Fibroblast of the aortic adventitia (primary cell): ENCODE measurements around the gene SH3RF3. TPM values are rescaled to one million over a fixed set of nuclear protein-coding genes. Genes with fewer than 3 reads are reported as not detected.

Experiments used
- DNase-seq: peaks from one replicate; pipeline ENCODE4 v3.0.0-alpha.2; 2010; ENCODE audit warnings: low read depth
- H3K4me3 ChIP-seq: 2 replicates; pipeline ENCODE4 v1.5.1; 2011; ENCODE audit warnings: low read depth, mild to moderate bottlenecking, control low read depth, low read length, moderate library complexity
- small RNA-seq: library from RNA; depleted of rRNA; stranded (forward); fragments of <200 nt; gene quantifications from one replicate; pipeline ENCODE3, GENCODE V24; 2012
- total RNA-seq: library from RNA; depleted of rRNA; stranded (reverse); fragments of >200 nt; gene quantifications from 2 replicates; pipeline ENCODE4 v1.2.3, GENCODE V29; 2012; ENCODE audit warnings: low replicate concordance
- TF ChIP-seq, protein P1 (sequence below): IDR thresholded peaks from 2 replicates; pipeline ENCODE4 v1.5.1; 2011; ENCODE audit warnings: mild to moderate bottlenecking, low read length, control low read depth, inconsistent platforms; ENCODE audit not compliant: insufficient read depth

Gene SH3RF3
- total RNA-seq, 1 donor, result 8.4 TPM

DNA sequence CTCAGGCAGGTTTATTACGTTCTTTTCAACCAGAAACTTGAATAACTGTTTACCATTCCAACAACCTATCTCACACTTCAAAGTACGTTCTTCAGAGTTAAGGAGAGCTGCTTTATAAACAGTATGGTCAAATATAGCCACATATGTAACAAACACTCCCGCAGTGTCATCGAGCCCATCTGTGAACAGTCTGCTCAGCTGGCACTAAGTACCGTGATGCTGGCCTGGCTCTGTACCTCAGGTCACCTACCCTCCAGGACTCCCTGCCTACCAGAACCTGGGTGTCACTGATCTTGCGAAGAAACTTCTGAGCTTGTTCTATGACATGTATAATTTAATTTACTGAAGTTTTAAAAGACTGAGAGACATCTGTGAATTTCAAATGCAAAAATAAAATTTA is 413.4 kb downstream of the SH3RF3 start:
- TF ChIP-seq, protein P1, sequence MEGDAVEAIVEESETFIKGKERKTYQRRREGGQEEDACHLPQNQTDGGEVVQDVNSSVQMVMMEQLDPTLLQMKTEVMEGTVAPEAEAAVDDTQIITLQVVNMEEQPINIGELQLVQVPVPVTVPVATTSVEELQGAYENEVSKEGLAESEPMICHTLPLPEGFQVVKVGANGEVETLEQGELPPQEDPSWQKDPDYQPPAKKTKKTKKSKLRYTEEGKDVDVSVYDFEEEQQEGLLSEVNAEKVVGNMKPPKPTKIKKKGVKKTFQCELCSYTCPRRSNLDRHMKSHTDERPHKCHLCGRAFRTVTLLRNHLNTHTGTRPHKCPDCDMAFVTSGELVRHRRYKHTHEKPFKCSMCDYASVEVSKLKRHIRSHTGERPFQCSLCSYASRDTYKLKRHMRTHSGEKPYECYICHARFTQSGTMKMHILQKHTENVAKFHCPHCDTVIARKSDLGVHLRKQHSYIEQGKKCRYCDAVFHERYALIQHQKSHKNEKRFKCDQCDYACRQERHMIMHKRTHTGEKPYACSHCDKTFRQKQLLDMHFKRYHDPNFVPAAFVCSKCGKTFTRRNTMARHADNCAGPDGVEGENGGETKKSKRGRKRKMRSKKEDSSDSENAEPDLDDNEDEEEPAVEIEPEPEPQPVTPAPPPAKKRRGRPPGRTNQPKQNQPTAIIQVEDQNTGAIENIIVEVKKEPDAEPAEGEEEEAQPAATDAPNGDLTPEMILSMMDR, result no peak
- no peak for DNase-seq
- H3K4me3 ChIP-seq, result no peak overlapping the region

DNA sequence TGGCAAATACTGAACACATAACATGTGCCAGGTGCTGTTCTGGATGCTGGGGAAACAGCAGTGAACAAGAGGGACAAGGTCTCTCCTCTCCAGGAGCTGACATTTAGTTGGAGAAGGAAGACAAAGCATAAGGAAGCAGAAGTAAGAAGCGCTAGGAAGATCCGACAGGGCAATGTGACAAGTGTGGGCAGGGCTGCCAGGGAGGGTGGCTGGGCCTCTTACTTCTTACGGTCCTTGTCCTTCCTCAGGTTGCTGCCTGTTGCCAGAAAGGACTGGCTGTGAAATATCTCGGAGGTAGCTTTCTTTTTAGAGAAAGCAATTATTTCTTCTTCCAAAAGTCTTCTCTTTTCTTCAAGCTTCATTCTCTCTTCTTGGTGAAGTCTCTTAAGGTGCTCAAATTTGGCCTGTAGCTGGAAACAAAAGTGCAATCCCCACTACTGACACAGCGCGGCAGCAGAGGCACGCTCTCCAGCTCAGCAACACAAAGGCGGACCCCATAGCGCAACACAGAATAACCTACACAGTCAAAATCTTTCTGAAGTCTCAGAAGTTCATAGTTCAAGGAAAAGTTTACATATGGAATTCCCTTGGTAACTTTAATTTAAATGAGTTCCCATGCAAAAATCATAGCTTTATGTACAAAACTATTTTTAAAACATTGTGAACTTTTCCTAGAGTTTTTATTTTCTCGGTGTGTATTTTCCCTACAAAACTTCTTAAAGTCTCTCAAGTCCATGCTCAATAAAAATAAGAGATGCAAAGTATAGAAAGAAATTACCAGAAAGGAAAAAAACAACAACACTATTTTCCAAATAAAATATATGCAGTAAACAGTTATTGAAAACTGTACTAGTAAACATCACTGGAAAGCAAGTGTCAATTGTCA is 417.1 kb downstream of the SH3RF3 start:
- H3K4me3 ChIP-seq, result no peak overlapping the region
- TF ChIP-seq, protein P1, result peak; percentile 98
- DNase-seq, result peak; percentile 74

DNA sequence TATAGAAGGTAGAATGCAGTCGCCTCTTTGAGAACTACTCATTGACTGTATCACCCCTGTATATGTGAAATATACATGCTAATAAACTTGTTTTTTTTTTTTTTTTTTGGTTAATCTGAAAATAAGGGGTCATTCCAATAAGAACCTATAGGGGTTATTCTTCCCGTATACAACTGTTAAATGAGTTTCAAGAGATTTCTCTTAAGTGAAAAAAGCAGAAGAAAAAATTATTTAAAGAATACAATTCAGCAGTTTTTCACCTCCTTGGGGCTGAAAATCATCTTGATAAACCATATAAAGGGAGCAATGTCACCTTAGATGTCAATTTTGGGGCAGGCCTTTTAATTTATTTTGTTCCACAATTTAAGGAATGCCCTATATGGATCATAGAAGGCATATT is 418.3 kb downstream of the SH3RF3 start:
- H3K4me3 ChIP-seq, result no peak overlapping the region
- TF ChIP-seq, protein P1, result no peak
- DNase-seq, result no peak

DNA sequence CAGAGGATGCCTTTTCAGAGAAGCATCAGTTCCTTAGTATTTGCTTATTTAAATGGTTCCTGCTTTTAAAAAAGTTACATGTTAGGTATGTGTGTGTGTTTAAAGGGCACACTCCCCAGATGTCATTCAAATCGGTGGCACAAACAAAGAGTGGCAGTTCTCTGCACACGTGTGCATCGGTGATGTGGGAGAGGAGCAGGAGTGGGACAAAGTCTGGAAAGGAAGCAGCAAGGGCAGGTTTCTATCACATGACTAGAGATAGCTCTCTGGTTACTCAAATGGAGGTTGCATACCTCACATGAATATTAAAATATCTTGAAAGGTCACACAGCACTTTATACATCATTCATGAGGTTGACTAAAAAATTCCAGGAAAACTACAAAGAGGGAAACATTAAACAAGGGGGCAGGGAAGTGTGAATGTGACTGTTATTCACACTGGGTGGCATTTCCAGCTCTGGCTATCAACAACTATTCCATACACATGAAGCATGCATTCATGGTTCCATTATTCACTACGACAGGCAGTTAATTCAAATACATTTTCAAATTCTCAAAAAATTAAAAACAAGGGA is 420.1 kb downstream of the SH3RF3 start:
- TF ChIP-seq, protein P1, result no peak
- no peak for DNase-seq
- H3K4me3 ChIP-seq, result no peak overlapping the region

Small RNA genes within 50 kb of the gene (small RNA-seq; reads per million reads assigned to genes)
- gene MIR4265 (not detected), gene MIR4266 (not detected), gene RF00017 (not detected), gene SNRPGP9 (not detected)

Other genes starting within 250 kb of the SH3RF3 start
- not detected in 2 replicates for gene EDAR, start 140.0 kb upstream of the SH3RF3 start, total RNA-seq